Thyroid gland (tissue), 4 donors: ENCODE data around the gene KCNJ14. TPM values are rescaled to one million over a fixed set of nuclear protein-coding genes. Genes with fewer than 3 reads are reported as not detected.
A peak's percentile ranks its signal among the peaks of the same experiment; 100 is the strongest.

Experiments used
- DNase-seq, 2 donors: peaks; one replicate each; pipeline ENCODE4 v3.0.0-alpha.2; 2019
- H3K27ac ChIP-seq, 3 donors: fragments of 200-600 bp; sonication (generic); 1 replicate in 2 of 3; 2 replicates in 1 of 3; pipeline ENCODE4 v1.5.1; 2016 to 2019; ENCODE audit warnings: mild to moderate bottlenecking in 1 of 3, moderate library complexity in 1 of 3
- H3K27me3 ChIP-seq: fragments of 200-600 bp; sonication (generic); one replicate; pipeline ENCODE4 v1.5.1; 2019
- H3K36me3 ChIP-seq, 2 donors: fragments of 200-600 bp; sonication (generic); one replicate each; pipeline ENCODE4 v1.5.1; 2016 to 2019
- H3K4me1 ChIP-seq, 2 donors: fragments of 200-600 bp; sonication (generic); one replicate each; pipeline ENCODE4 v1.5.1; 2017 to 2019
- H3K4me3 ChIP-seq, 3 donors: fragments of 200-600 bp; sonication (generic); replicated peaks in 1 of 3; 1 replicate in 2 of 3; 2 replicates in 1 of 3; pipeline ENCODE4 v1.5.1; 2016; ENCODE audit warnings: mild to moderate bottlenecking in 1 of 3
- H3K9me3 ChIP-seq: fragments of 200-600 bp; sonication (generic); one replicate; pipeline ENCODE4 v1.5.1; 2017
- CTCF ChIP-seq, 6 experiments: fragments of 200-600 bp in 3 of 6; fragments of 450-650 bp in 3 of 6; sonication (generic) in 3 of 6; IDR thresholded peaks; one replicate each; pipeline ENCODE4 v1.5.1; 2016 to 2019; ENCODE audit warnings: antibody characterized with exemption in 6 of 6, mild to moderate bottlenecking in 2 of 6, inconsistent platforms in 1 of 6, moderate library complexity in 1 of 6
- POLR2A ChIP-seq, 2 donors: fragments of 450-650 bp; IDR thresholded peaks; one replicate each; pipeline ENCODE4 v1.6.1; 2017; ENCODE audit warnings: antibody characterized with exemption in 2 of 2, mild to moderate bottlenecking in 2 of 2, moderate library complexity in 1 of 2
- WGBS, 2 donors: methylation state at CpG; one replicate each; pipeline ENCODE4 v1.1.5; 2017; 5-methylcytosine and 5-hydroxymethylcytosine counted together
- intact Hi-C: fragments of 100-400 bp; cut with DNase I; formaldehyde crosslinking; loops from one replicate; pipeline ENCODE4 v1.15.1; 2023
- total RNA-seq, 4 donors: library from RNA; depleted of rRNA; stranded (reverse); fragments of >200 nt; gene quantifications; one replicate each; pipeline ENCODE4 v1.2.3, GENCODE V29; 2016

Gene KCNJ14
- total RNA-seq, 4 donors from 2014 or later: 1.2 to 1.9 (median 1.4) TPM

- no peak for TF ChIP-seq CTCF (IDR thresholded peaks at IDR 0.05)
- TF ChIP-seq POLR2A (IDR thresholded peaks at IDR 0.05): no peak
- peaks cover 19 to 20% of the 10 kb centered on the region in 2 donors for H3K4me1 ChIP-seq
- intact Hi-C loops: loop anchor here (10.0 kb wide), 1 partner anchor 48 kb away; the partner anchor contains the start of genes GRIN2D and KDELR1
- no peaks in the 10 kb centered on the region for H3K27me3 ChIP-seq
- H3K9me3 ChIP-seq: no peaks in the 10 kb centered on the region
- WGBS, 2 donors: 64 to 75% methylated on average over 21 to 41 of the region's 94 CpGs
- no peak for DNase-seq
- no peak overlapping the region for H3K27ac ChIP-seq
- no peak overlapping the region for H3K4me3 ChIP-seq
- peaks cover 0 to under 1% of the 10 kb centered on the region in 2 donors for H3K36me3 ChIP-seq
Observed at GRCh38 chr19:48442116-48443035, 13.0 kb upstream of the KCNJ14 start.

- no peaks in the 10 kb centered on the region for H3K27me3 ChIP-seq
- intact Hi-C loops: loop anchor here (10.0 kb wide), 1 partner anchor 48 kb away; the partner anchor contains the start of genes GRIN2D and KDELR1
Observed at GRCh38 chr19:48443256-48443655, 12.1 kb upstream of the KCNJ14 start.

GRCh38 chr19:48443731-48444128, 11.6 kb upstream of the KCNJ14 start:
- WGBS, 2 donors: 6 to 21% methylated on average over 6 to 14 of the region's 45 CpGs
- no peak for DNase-seq
- Histone ChIP-seq H3K4me1 (peaks cover 19 to 20% of the 10 kb centered on the region in 2 donors), H3K9me3 (no peaks in the 10 kb centered on the region), H3K27me3 (no peaks in the 10 kb centered on the region), H3K36me3 (peaks cover 9 to 10% of the 10 kb centered on the region in 2 donors), H3K4me3 (peak overlapping the region in 2 of 3 donors; percentile 30 to 37), H3K27ac (no peak overlapping the region)
- intact Hi-C loops: loop anchor here (10.0 kb wide), 1 partner anchor 49 kb away; the partner anchor contains the start of genes GRIN2D and KDELR1
- no peak for TF ChIP-seq CTCF (IDR thresholded peaks at IDR 0.05)
- no peak for TF ChIP-seq POLR2A (IDR thresholded peaks at IDR 0.05)

More at GRCh38 chr19:48443256-48443655, 12.1 kb upstream of the KCNJ14 start:
- no peak for TF ChIP-seq CTCF (IDR thresholded peaks at IDR 0.05)
- WGBS, 2 donors: 4 to 25% methylated on average over 28 to 43 of the region's 60 CpGs
- Histone ChIP-seq H3K36me3 (peaks cover 5 to 9% of the 10 kb centered on the region in 2 donors), H3K4me1 (peaks cover 19 to 20% of the 10 kb centered on the region in 2 donors), H3K9me3 (no peaks in the 10 kb centered on the region), H3K27ac (no peak overlapping the region), H3K4me3 (peak overlapping the region in 1 of 3 donors; percentile 38)
- peak; percentile 52 to 59 for DNase-seq

GRCh38 chr19:48444129-48444935, 11.0 kb upstream of the KCNJ14 start:
- H3K27ac ChIP-seq: peak overlapping the region in 2 of 3 donors; percentile 82 to 89
- TF ChIP-seq POLR2A (IDR thresholded peaks at IDR 0.05) (no peak), CTCF (IDR thresholded peaks at IDR 0.05) (no peak)
- WGBS, 2 donors: 13 to 20% methylated on average over 29 to 38 of the region's 38 CpGs
- no peak for DNase-seq
- peak overlapping the region in 2 of 3 donors; percentile 30 to 37 for H3K4me3 ChIP-seq
- H3K36me3 ChIP-seq: peaks cover 10 to 12% of the 10 kb centered on the region in 2 donors
- intact Hi-C loops: loop anchor here (10.0 kb wide), 1 partner anchor 50 kb away; the partner anchor contains the start of genes GRIN2D and KDELR1
- H3K9me3 ChIP-seq: no peaks in the 10 kb centered on the region
- H3K27me3 ChIP-seq: no peaks in the 10 kb centered on the region
- peaks cover 19 to 20% of the 10 kb centered on the region in 2 donors for H3K4me1 ChIP-seq
